ENCODE measurements around the gene GAPVD1. TPM values are rescaled to one million over a fixed set of nuclear protein-coding genes. Genes with fewer than 3 reads are reported as not detected.

GAPVD1 gene
- total RNA-seq, 2 donors from 2014 or later: 34.4 to 50.1 TPM

DNA sequence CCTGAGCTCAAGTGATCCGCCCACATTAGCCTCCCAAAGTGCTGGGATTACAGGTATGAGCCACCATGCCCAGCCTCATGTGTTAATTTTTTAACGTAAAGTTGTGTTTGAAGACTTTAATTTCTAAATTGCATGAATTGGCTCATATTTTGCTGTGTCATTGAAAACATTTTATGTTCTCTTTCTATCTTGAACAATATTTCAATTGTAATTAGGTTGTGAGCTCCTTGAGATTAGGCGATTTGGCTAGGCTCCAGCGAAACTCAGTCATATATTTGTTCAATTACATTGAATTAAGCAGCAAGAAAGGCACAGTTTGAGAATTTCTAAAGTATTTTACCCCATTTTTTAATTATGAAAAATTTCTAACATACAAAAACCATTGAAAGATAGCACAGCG, 34.0 kb downstream of the GAPVD1 start:
- TF ChIP-seq POLR2AphosphoS5 (IDR thresholded peaks at IDR 0.05) (no peak), POLR2A (IDR thresholded peaks at IDR 0.05) (no peak)
- TF ChIP-seq, protein P1, sequence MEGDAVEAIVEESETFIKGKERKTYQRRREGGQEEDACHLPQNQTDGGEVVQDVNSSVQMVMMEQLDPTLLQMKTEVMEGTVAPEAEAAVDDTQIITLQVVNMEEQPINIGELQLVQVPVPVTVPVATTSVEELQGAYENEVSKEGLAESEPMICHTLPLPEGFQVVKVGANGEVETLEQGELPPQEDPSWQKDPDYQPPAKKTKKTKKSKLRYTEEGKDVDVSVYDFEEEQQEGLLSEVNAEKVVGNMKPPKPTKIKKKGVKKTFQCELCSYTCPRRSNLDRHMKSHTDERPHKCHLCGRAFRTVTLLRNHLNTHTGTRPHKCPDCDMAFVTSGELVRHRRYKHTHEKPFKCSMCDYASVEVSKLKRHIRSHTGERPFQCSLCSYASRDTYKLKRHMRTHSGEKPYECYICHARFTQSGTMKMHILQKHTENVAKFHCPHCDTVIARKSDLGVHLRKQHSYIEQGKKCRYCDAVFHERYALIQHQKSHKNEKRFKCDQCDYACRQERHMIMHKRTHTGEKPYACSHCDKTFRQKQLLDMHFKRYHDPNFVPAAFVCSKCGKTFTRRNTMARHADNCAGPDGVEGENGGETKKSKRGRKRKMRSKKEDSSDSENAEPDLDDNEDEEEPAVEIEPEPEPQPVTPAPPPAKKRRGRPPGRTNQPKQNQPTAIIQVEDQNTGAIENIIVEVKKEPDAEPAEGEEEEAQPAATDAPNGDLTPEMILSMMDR (IDR thresholded peaks at IDR 0.05): no peak
- 98% methylated on average over 5 of the region's 5 CpGs for WGBS
- Histone ChIP-seq H3K4me3 (no peak overlapping the region), H3K36me3 (no peaks in the 10 kb centered on the region), H3K27ac (no peak overlapping the region), H3K27me3 (replicated peaks; ENCODE audit: insufficient read depth) (no peaks in the 10 kb centered on the region), H3K4me1 (replicated peaks) (no peaks in the 10 kb centered on the region), H3K9me3 (no peaks in the 10 kb centered on the region)
- DNase-seq (ENCODE audit: low spot score): no peak
- intact Hi-C loops (cut with DNase I): no loop called here

DNA sequence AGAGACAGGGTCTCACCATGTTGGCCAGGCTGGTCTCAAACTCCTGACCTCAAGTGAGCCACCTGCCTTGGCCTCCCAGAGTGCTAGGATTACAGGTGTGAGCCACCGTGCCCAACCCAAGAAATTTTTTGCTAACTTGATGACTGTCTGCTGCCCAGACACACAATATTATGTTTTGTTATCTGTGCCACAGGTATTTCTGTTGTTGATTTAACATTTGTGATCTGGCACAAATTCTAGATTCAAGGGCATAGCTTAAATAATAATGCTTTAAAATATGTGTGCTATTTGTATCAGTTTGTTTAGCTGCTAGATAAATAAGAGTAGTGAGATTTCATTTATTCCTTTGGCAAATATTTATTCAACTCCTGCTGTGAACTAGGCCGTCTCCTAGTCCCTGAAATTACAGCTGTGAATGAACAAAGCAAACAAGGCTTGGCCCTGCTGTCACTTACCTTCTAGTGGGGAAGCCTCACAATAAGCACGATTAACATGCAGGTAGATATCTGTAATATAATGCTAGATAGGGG, 35.3 kb downstream of the GAPVD1 start:
- 38% methylated on average over 3 of the region's 3 CpGs for WGBS
- DNase-seq (ENCODE audit: low spot score): peak; percentile 20
- TF ChIP-seq POLR2AphosphoS5 (IDR thresholded peaks at IDR 0.05) (peak; percentile 82), POLR2A (IDR thresholded peaks at IDR 0.05) (no peak)
- Histone ChIP-seq H3K4me1 (replicated peaks) (no peaks in the 10 kb centered on the region), H3K4me3 (no peak overlapping the region), H3K36me3 (no peaks in the 10 kb centered on the region), H3K27ac (no peak overlapping the region), H3K9me3 (no peaks in the 10 kb centered on the region), H3K27me3 (replicated peaks; ENCODE audit: insufficient read depth) (no peaks in the 10 kb centered on the region)
- intact Hi-C loops (cut with DNase I): no loop called here

DNA sequence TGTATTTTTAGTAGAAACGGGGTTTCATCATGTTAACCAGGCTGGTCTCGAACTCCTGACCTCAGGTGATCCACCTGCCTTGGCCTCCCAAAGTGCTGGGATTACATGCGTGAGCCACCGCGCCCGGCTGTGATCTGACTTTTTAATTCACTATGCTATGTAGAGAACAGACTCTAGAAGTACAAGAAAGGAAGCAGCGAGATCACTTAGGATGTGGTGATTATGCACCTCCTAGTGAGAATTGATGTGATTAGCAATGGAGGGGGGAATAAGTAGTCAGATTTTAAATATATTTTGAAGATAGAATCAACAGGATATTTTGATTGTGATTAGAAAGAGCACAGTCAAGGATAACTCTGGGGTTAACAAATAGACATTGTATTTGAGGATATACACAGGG, 36.3 kb downstream of the GAPVD1 start:
- Histone ChIP-seq H3K27ac (no peak overlapping the region), H3K4me1 (replicated peaks) (no peaks in the 10 kb centered on the region), H3K4me3 (no peak overlapping the region), H3K9me3 (no peaks in the 10 kb centered on the region), H3K36me3 (no peaks in the 10 kb centered on the region), H3K27me3 (replicated peaks; ENCODE audit: insufficient read depth) (no peaks in the 10 kb centered on the region)
- intact Hi-C loops (cut with DNase I): no loop called here
- TF ChIP-seq POLR2AphosphoS5 (IDR thresholded peaks at IDR 0.05): no peak
- TF ChIP-seq, protein P1 (IDR thresholded peaks at IDR 0.05): no peak
- no peak for TF ChIP-seq POLR2A (IDR thresholded peaks at IDR 0.05)
- 96% methylated on average over 7 of the region's 7 CpGs for WGBS
- DNase-seq (ENCODE audit: low spot score): no peak

DNA sequence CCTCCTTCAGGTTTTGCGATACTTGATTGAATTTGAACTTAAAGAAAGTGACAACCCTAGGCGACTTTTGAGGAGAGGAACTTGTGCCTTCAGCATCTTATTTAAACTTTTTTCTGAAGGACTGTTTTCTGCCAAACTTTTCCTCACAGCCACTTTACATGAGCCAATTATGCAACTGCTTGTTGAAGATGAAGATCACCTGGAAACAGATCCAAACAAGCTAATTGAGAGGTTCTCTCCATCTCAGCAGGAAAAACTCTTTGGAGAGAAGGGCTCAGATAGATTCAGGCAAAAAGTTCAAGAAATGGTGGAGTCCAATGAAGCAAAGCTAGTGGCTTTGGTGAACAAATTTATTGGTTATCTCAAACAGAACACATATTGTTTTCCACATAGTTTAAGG, 40.6 kb downstream of the GAPVD1 start:
- intact Hi-C loops (cut with DNase I): no loop called here
- no peaks in the 10 kb centered on the region for H3K4me1 ChIP-seq (replicated peaks)
- WGBS: 96% methylated on average over 2 of the region's 2 CpGs
- no peaks in the 10 kb centered on the region for H3K9me3 ChIP-seq
- DNase-seq (ENCODE audit: low spot score): no peak
- no peak overlapping the region for H3K4me3 ChIP-seq
- H3K27ac ChIP-seq: no peak overlapping the region
- TF ChIP-seq POLR2AphosphoS5 (IDR thresholded peaks at IDR 0.05) (no peak), POLR2A (IDR thresholded peaks at IDR 0.05) (no peak)
- TF ChIP-seq, protein P1 (IDR thresholded peaks at IDR 0.05): no peak
- no peaks in the 10 kb centered on the region for H3K27me3 ChIP-seq (replicated peaks; ENCODE audit: insufficient read depth)
- no peaks in the 10 kb centered on the region for H3K36me3 ChIP-seq

DNA sequence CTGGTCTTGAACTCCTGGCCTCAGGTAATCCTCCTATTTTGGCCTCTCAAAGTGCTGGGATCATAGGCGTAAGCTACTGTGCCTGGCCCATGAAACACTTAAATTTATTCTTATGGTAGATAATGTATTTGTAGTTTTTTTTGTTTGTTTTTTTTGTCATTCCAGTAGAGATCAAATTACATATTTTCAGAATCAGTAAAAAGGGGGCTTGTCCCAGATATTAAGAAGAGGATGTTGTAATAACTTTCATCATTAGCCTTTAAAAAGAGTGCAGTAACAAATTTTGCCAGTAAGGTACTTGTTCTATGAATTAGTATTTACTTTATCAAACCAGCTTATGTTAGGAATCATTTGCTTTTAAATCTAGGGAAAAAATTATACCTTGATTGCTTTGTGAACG, 42.6 kb downstream of the GAPVD1 start:
- Histone ChIP-seq H3K36me3 (no peaks in the 10 kb centered on the region), H3K27ac (no peak overlapping the region), H3K27me3 (replicated peaks; ENCODE audit: insufficient read depth) (no peaks in the 10 kb centered on the region), H3K9me3 (no peaks in the 10 kb centered on the region), H3K4me3 (no peak overlapping the region), H3K4me1 (replicated peaks) (no peaks in the 10 kb centered on the region)
- 91% methylated on average over 2 of the region's 2 CpGs for WGBS
- intact Hi-C loops (cut with DNase I): no loop called here
- no peak for DNase-seq (ENCODE audit: low spot score)
- TF ChIP-seq POLR2AphosphoS5 (IDR thresholded peaks at IDR 0.05) (no peak), POLR2A (IDR thresholded peaks at IDR 0.05) (no peak)
- TF ChIP-seq, protein P1 (IDR thresholded peaks at IDR 0.05): no peak
